Skeletal muscle satellite cell (primary cell): Measurements from ENCODE around the gene CHN1.

ENCODE experiments used
- H3K27me3 ChIP-seq: 2 replicates; pipeline ENCODE4 v1.7.0; 2013; ENCODE audit warnings: low read length; ENCODE audit not compliant: control insufficient read depth, insufficient read depth
- H3K36me3 ChIP-seq: 2 replicates; pipeline ENCODE4 v1.7.0; 2013; ENCODE audit warnings: mild to moderate bottlenecking, control low read depth, low read length; ENCODE audit not compliant: insufficient read depth
- H3K4me1 ChIP-seq: 2 replicates; pipeline ENCODE4 v1.7.0; 2013; ENCODE audit warnings: low read length; ENCODE audit not compliant: control insufficient read depth, insufficient read depth
- H3K4me2 ChIP-seq: 2 replicates; pipeline ENCODE4 v1.7.0; 2013; ENCODE audit warnings: mild to moderate bottlenecking, low read length
- H3K4me3 ChIP-seq: 2 replicates; pipeline ENCODE4 v1.7.0; 2013; ENCODE audit warnings: low read length
- H3K9ac ChIP-seq: 2 replicates; pipeline ENCODE4 v1.7.0; 2013; ENCODE audit warnings: mild to moderate bottlenecking, low read depth, low read length, moderate library complexity
- H3K9me3 ChIP-seq: replicated peaks from 2 replicates; pipeline ENCODE4 v1.7.0; 2013; ENCODE audit warnings: mild to moderate bottlenecking, control low read depth, low read length

Gene CHN1

DNA sequence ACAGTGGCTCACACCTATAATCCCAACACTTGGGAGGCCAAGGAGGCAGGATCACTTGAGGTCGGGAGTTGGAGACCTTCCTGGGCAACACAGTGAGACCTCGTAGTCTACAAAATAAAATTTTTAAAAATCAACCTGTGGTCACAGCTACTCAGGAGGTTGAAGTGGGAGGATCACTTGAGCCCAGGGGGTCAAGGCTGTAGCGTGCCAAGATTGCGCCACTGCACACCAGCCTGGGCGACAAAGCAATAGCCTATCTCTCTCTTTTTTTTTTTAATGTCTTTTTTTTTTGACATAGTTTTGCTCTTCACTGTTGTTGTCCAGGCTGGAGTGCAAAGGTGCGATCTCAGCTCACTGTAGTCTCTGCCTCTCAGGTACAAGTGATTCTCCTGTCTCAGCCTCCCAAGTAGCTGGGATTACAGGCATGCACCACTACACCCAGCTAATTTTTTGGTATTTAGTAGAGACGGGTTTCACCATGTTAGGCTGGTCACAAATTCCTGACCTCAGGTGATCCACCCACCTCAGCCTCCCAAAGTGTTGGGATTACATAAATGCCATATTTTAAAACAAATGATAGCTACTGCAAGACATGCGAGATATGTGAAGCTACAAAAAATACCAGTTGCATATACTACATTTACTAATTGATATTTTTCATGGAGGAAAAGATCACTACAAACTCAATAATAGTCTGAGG lies 55.0 kb downstream of the CHN1 start:
- Histone ChIP-seq H3K27me3 (no peaks in the 10 kb centered on the region), H3K9me3 (no peaks in the 10 kb centered on the region), H3K4me2 (no peak overlapping the region), H3K4me1 (peaks cover 16% of the 10 kb centered on the region), H3K36me3 (no peaks in the 10 kb centered on the region), H3K9ac (no peak overlapping the region), H3K4me3 (no peak overlapping the region)

- Histone ChIP-seq H3K4me2 (no peak overlapping the region), H3K36me3 (no peaks in the 10 kb centered on the region), H3K27me3 (no peaks in the 10 kb centered on the region), H3K4me1 (no peaks in the 10 kb centered on the region), H3K9me3 (no peaks in the 10 kb centered on the region), H3K4me3 (no peak overlapping the region), H3K9ac (no peak overlapping the region)
These were observed 59.5 kb downstream of the CHN1 start for GRCh38 chr2:174945601-174946260.

DNA sequence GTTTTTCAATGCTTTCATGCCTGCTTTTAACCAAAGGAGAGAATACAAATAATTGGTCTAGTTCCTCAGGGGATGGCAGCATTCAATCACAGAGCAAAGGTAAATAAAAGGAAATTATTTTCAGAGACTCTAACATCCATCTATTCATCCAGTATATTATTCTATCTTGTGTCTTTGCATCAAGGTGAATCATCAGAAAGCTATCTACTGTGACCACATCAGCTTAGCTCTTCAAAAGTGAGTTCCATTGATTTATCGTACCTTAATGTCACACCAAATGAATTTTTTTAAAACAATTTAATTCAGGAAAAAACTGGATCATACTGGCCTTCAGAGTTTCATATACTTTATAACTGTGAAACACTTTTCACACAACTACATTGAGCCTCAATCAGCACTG lies 66.1 kb downstream of the CHN1 start:
- H3K4me2 ChIP-seq = no peak overlapping the region
- no peak overlapping the region for H3K9ac ChIP-seq
- H3K27me3 ChIP-seq = no peaks in the 10 kb centered on the region
- H3K36me3 ChIP-seq = no peaks in the 10 kb centered on the region
- H3K9me3 ChIP-seq = no peaks in the 10 kb centered on the region
- H3K4me1 ChIP-seq = peaks cover 6% of the 10 kb centered on the region
- H3K4me3 ChIP-seq = no peak overlapping the region

- peaks cover 5% of the 10 kb centered on the region for H3K4me1 ChIP-seq
- no peak overlapping the region for H3K4me2 ChIP-seq
- H3K4me3 ChIP-seq = no peak overlapping the region
- no peak overlapping the region for H3K9ac ChIP-seq
- no peaks in the 10 kb centered on the region for H3K36me3 ChIP-seq
- no peaks in the 10 kb centered on the region for H3K27me3 ChIP-seq
- no peaks in the 10 kb centered on the region for H3K9me3 ChIP-seq
These were observed 73.5 kb downstream of the CHN1 start for GRCh38 chr2:174931724-174932123.

DNA sequence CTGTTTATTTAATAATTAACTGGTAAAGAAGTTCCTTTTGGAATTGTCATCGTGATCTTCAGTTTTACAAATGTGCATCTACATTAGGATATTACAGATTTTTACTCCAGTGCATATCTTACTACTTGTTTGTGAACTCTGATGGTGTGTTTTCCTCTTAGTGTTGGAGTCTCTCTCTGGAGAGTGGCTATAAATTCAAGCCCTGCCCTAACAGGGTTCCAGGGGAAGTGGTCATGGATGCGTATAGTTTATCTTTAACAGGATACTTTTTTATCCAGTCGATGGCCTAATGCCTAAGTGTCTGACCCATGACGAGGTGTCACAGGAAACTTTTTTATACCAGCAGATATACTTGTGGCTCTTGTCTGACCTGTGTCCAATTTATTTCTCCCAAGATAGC lies 75.4 kb downstream of the CHN1 start:
- H3K4me1 ChIP-seq = peaks cover 5% of the 10 kb centered on the region
- H3K9me3 ChIP-seq = no peaks in the 10 kb centered on the region
- H3K36me3 ChIP-seq = no peaks in the 10 kb centered on the region
- H3K9ac ChIP-seq = no peak overlapping the region
- H3K4me3 ChIP-seq = no peak overlapping the region
- no peak overlapping the region for H3K4me2 ChIP-seq
- no peaks in the 10 kb centered on the region for H3K27me3 ChIP-seq

GRCh38 chr2:174925046-174925784 lies 80.0 kb downstream of the CHN1 start:
- Histone ChIP-seq H3K9me3 (no peaks in the 10 kb centered on the region), H3K9ac (no peak overlapping the region), H3K4me3 (no peak overlapping the region), H3K4me2 (no peak overlapping the region), H3K27me3 (no peaks in the 10 kb centered on the region), H3K4me1 (no peaks in the 10 kb centered on the region), H3K36me3 (no peaks in the 10 kb centered on the region)

DNA sequence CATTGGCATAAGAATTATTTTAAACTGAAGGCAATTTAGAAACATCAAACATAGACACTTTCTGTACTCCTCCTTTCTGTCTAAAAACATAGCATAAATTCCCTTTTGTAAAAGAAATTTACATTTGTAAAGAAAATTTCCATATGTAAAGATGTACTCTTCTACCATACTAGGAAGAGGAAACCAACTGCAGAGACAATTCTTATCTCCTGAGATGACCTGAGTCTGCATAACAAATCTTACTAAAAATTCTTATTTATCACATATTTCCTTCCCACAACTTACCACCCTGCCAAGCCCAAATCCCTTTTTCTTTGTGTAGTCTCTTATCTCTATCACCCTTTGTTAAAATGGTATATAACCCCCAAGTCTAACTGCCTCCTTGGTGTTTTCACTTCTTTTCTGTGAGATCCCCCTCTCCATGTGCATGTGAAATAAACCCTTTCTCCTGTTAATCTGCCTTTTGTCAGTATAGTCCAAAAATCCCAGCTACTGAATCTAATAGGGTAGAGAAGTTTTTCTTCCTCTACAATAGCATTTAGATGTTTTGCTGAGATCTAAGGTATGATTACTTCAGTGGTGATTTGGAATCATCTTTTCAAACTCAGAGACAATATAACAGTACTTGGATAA lies 81.0 kb downstream of the CHN1 start:
- H3K4me3 ChIP-seq = no peak overlapping the region
- H3K4me2 ChIP-seq = no peak overlapping the region
- H3K9ac ChIP-seq = no peak overlapping the region
- no peaks in the 10 kb centered on the region for H3K36me3 ChIP-seq
- H3K9me3 ChIP-seq = no peaks in the 10 kb centered on the region
- no peaks in the 10 kb centered on the region for H3K27me3 ChIP-seq
- H3K4me1 ChIP-seq = no peaks in the 10 kb centered on the region

GRCh38 chr2:174919947-174920595 lies 85.1 kb downstream of the CHN1 start:
- Histone ChIP-seq H3K4me1 (no peaks in the 10 kb centered on the region), H3K4me3 (no peak overlapping the region), H3K27me3 (no peaks in the 10 kb centered on the region), H3K9me3 (no peaks in the 10 kb centered on the region), H3K36me3 (no peaks in the 10 kb centered on the region), H3K9ac (no peak overlapping the region), H3K4me2 (no peak overlapping the region)

DNA sequence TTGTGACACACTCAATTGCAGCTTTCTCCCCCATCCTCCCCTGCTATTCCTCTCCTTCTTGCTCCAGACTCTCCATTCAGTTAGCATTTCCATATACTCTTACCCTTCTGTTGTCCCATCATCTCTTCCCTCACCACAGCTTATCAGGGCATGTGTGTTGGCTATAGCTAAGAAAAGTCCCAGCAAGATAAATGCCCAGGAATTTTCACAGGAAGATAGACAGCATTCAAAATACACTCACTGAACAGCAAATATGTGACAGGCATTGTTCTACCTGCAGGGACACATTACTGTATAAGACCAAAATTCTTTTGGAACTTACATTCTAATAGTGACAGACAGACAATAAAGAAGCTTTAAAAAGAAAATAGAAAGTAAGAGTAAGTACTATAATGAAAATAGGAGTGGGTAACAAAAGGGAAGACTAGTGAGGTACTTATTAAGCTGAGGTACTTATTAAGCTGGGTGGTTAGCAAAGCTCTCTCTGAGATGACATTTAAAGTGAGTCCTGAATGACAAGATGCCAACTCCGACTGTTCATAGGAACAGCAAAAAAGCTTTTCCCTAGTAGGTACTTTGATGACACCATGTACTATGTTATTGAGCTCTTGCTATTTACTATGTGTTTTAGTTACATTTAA lies 86.2 kb downstream of the CHN1 start:
- Histone ChIP-seq H3K4me2 (no peak overlapping the region), H3K4me1 (no peaks in the 10 kb centered on the region), H3K36me3 (peaks cover 4% of the 10 kb centered on the region), H3K9me3 (no peaks in the 10 kb centered on the region), H3K9ac (no peak overlapping the region), H3K4me3 (no peak overlapping the region), H3K27me3 (no peaks in the 10 kb centered on the region)

DNA sequence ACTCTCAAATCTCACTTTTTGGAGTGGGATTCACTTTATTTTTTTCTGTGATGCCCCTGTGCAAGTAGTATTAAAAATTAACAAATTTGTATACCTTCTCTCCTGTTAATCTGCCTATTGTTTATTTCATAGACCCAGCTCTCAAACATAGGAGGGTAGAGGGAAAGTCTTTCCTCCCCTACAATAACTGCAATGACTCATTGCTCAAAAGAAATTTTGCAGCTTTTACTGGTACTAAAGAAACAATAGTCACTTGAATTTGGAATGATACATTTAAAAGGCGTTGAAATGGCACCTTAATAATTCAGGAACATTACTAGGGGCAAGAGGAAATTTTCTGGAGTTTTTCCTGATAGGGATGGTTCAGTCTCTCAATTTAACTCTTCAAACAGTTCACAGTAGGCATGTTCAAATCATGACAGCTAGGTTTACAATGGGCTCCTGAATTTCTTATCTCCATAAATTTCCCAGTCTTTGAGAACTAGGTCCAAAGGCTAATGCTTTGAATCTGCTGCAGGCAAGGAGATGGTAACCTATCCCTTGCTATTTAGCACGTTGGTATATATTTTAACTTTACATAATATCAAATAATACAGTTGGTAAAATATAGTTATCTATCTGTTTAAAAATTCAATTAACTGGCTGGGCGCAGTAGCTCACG lies 88.8 kb downstream of the CHN1 start:
- peaks cover 6% of the 10 kb centered on the region for H3K36me3 ChIP-seq
- no peak overlapping the region for H3K9ac ChIP-seq
- H3K27me3 ChIP-seq = no peaks in the 10 kb centered on the region
- no peak overlapping the region for H3K4me2 ChIP-seq
- no peaks in the 10 kb centered on the region for H3K9me3 ChIP-seq
- H3K4me1 ChIP-seq = no peaks in the 10 kb centered on the region
- H3K4me3 ChIP-seq = no peak overlapping the region
